GM10248 (cell line): ENCODE results near the gene INHBA.

Experiments used
- CTCF ChIA-PET: fragments of 300-600 bp; sonication (Branson Sonifier 250); formaldehyde crosslinking; extraction: SDS; loops from one replicate; lab custom pipeline; 2021; ENCODE audit warnings: antibody characterized with exemption; lab: Yijun Ruan, JAX
- POLR2A ChIA-PET: fragments of 350-650 bp; sonication (Branson Sonifier 250); formaldehyde crosslinking; extraction: SDS; loops from one replicate; lab custom pipeline; 2020; ENCODE audit warnings: antibody characterized with exemption; lab: Yijun Ruan, JAX
- DNase-seq: peaks from one replicate; pipeline ENCODE4 v3.0.0; 2012; ENCODE audit errors: extremely low spot score
- TF ChIP-seq, protein P1 (sequence below): IDR thresholded peaks from 2 replicates; pipeline ENCODE4 v1.5.1; 2012; ENCODE audit warnings: mild to moderate bottlenecking, low read depth; ENCODE audit errors: extremely low read depth, missing control alignments, control extremely low read depth

INHBA gene

DNA sequence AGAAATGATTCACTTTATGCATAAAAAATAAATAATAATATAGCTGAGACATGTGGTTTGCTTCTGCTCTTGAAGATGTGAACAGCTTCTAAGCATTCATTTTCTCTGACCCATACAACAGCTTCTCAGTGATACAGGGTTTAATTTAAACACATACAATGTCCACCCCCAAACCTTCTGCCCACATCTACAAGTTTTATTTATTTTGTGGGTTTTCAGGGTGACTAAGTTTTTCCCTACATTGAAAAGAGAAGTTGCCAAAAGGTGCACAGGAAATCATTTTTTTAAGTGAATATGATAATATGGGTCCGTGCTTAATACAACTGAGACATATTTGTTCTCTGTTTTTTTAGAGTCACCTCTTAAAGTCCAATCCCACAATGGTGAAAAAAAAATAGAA lies 17.2 kb downstream of the INHBA start:
- CTCF ChIA-PET, result interaction anchor here (1.0 to 1.5 kb wide), 2 partner anchors 10 kb away, joined by 3 read pairs; no protein-coding TSS in a partner anchor
- TF ChIP-seq, protein P1, sequence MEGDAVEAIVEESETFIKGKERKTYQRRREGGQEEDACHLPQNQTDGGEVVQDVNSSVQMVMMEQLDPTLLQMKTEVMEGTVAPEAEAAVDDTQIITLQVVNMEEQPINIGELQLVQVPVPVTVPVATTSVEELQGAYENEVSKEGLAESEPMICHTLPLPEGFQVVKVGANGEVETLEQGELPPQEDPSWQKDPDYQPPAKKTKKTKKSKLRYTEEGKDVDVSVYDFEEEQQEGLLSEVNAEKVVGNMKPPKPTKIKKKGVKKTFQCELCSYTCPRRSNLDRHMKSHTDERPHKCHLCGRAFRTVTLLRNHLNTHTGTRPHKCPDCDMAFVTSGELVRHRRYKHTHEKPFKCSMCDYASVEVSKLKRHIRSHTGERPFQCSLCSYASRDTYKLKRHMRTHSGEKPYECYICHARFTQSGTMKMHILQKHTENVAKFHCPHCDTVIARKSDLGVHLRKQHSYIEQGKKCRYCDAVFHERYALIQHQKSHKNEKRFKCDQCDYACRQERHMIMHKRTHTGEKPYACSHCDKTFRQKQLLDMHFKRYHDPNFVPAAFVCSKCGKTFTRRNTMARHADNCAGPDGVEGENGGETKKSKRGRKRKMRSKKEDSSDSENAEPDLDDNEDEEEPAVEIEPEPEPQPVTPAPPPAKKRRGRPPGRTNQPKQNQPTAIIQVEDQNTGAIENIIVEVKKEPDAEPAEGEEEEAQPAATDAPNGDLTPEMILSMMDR, result no peak
- POLR2A ChIA-PET, result no interaction called here
- DNase-seq, result no peak

DNA sequence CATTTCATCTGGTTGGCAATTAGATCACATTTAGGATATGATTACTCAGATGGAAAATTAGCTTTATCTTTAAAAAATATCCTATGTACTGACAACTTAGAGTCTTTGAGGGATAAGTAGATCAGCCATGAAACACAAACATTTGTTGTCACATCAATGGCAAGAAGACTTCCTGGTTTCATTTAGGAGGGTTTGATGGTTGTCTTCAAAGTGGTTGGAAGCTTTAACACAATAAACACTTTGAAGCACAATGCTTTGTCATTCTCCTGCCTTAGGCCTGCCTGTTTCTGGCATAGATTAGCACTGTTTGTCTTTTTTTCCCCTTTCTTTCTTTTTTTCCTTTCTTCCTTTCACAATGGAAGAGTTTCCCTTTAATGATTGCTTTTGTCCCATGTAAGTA lies 20.5 kb downstream of the INHBA start:
- no peak for DNase-seq
- ChIA-PET POLR2A (no interaction called here), CTCF (interaction anchor here (1.4 to 2.5 kb wide), 3 partner anchors 14 to 28 kb away, joined by 4 to 9 read pairs (median 4); no protein-coding TSS in a partner anchor)
- TF ChIP-seq, protein P1, result no peak

DNA sequence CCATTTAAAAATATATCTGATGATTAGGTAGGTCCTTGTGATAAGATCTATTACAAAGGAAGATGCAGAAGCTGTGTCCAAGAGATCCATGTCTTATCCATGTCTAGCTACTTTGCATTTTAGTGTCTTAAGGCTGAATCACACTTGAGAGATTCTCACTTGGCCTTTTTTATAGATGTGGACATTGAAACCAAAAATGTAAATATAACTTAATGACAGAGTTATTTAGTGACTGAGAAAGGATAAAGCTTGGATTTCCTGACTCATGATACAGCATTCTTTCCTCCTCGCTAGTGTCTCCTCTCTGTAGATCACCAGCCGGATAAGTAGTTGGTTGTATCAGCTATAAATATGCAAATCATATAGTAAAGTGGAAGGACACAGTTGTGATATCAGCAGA lies 23.3 kb downstream of the INHBA start:
- TF ChIP-seq, protein P1, result no peak

DNA sequence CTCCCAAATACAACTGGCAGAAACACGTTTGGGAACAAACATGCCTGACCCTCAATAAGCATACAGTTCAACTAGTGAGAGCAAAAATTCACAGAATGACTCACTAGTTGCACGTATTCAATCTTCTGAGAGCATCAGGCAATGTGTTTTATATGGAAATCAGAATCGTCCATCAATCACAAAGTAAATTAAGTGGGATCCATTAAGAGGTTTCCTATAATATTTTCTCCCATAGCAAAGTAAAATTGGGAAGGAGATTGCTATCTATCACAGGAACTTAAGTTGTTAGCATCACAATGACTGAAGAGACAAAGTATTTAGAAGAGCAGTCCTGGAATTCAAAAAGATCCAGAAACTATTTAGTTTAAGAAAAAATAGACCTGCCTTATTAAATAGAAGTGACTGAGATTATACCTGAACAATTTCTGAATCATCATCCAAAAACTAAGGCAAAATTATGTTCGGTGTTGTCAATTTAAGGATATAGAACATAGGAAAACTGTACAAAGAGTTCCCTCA lies 28.3 kb downstream of the INHBA start:
- CTCF ChIA-PET, result no interaction called here
- TF ChIP-seq, protein P1, result no peak
- DNase-seq, result no peak
- POLR2A ChIA-PET, result no interaction called here

More for the DNA sequence above, 23.3 kb downstream of the INHBA start:
- no peak for DNase-seq
- ChIA-PET CTCF (interaction anchor here (1.2 kb wide), 1 partner anchor 17 kb away, joined by 3 read pairs; no protein-coding TSS in a partner anchor), POLR2A (no interaction called here)

DNA sequence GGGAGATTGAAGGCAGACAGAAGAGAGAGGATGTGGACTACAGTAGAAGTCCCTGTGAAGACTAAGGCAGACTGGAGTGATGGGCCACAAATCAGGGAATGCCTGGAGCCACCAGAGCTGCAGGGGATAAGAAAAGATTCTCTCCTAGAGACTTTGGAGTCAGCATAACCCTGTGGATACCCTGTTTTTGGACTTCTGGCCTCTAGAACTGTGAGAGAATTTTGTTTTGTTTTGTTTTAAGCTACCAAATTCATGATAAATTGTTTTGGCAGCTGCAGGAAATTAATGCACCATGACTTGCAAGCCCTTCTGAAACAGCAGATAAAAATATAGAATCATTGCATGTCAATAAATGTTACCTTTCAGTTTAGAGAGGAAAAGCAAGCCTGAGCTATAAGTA lies 41.3 kb downstream of the INHBA start:
- no peak for DNase-seq
- CTCF ChIA-PET, result no interaction called here
- TF ChIP-seq, protein P1, result no peak
- POLR2A ChIA-PET, result no interaction called here

DNA sequence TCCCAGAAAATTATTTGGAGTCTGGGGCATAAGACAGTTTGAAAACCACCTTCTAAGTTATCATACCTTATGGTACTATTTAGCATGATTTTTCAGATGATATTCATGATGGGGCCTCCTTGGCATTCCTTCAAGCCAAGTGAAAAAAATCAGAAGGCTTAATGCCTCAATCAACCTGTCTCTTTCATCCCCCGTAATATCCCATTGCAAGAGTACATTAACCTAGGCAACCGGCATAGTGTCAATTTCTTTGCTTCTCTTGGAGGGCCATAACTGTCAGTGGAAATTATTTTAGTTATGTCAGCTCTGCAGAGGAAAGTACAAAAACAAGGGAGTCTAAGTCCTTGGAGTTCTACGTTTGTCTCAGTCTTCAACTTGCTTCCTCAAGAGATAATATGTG lies 43.4 kb downstream of the INHBA start:
- DNase-seq, result no peak
- POLR2A ChIA-PET, result no interaction called here
- CTCF ChIA-PET, result no interaction called here
- TF ChIP-seq, protein P1, result no peak

DNA sequence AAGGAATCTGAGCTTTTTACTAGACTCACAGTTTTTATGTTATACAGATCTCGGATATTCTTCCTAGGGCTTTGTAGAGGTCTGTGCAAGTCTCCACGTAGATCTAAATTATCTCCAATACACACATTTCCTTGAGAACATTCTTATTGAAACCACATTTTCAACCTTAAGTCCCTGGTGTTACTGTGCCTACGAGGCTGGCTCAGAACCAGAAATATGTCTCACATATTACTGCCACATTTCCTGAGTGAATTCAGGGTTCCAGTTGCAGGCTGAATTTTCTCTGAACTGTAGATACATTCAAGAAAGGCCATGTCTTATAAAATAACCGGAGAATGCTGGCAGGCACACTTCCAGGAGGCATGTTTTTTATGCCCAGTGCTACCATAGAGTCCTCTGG lies 46.5 kb downstream of the INHBA start:
- CTCF ChIA-PET, result no interaction called here
- no peak for DNase-seq
- POLR2A ChIA-PET, result no interaction called here
- TF ChIP-seq, protein P1, result no peak
